Neuron (in vitro differentiated cells): ENCODE results near the gene XXYLT1.

Experiments
- H2AFZ ChIP-seq: one replicate; pipeline ENCODE4 v1.6.1; 2013; ENCODE audit warnings: low read depth, mild to moderate bottlenecking, inconsistent platforms, low read length, moderate library complexity
- H3K27me3 ChIP-seq: one replicate; pipeline ENCODE4 v1.6.1; 2013; ENCODE audit warnings: low read length; ENCODE audit not compliant: insufficient read depth
- H3K36me3 ChIP-seq: one replicate; pipeline ENCODE4 v1.6.1; 2013; ENCODE audit warnings: low read length; ENCODE audit not compliant: insufficient read depth
- H3K4me1 ChIP-seq: one replicate; pipeline ENCODE4 v1.6.1; 2013; ENCODE audit warnings: low read length; ENCODE audit not compliant: insufficient read depth
- H3K4me3 ChIP-seq: 2 replicates; pipeline ENCODE4 v1.5.1; 2013; ENCODE audit warnings: mild to moderate bottlenecking, low read length, moderate library complexity
- H3K9me3 ChIP-seq: one replicate; pipeline ENCODE4 v1.6.1; 2013; ENCODE audit warnings: low read length

XXYLT1 gene

GRCh38 chr3:195069501-195070251 lies 201.3 kb downstream of the XXYLT1 start:
- H3K4me1 ChIP-seq = no peaks in the 10 kb centered on the region
- H2AFZ ChIP-seq = no peak overlapping the region
- H3K4me3 ChIP-seq = no peak overlapping the region
- no peaks in the 10 kb centered on the region for H3K27me3 ChIP-seq
- H3K36me3 ChIP-seq = peaks cover 13% of the 10 kb centered on the region
- H3K9me3 ChIP-seq = peaks cover 2% of the 10 kb centered on the region

GRCh38 chr3:195068084-195069080 lies 202.6 kb downstream of the XXYLT1 start:
- Histone ChIP-seq H3K4me3 (no peak overlapping the region), H3K4me1 (no peaks in the 10 kb centered on the region), H2AFZ (no peak overlapping the region), H3K27me3 (no peaks in the 10 kb centered on the region), H3K9me3 (peaks cover 2% of the 10 kb centered on the region), H3K36me3 (peaks cover 13% of the 10 kb centered on the region)

GRCh38 chr3:195066441-195066841 lies 204.5 kb downstream of the XXYLT1 start:
- no peak overlapping the region for H2AFZ ChIP-seq
- H3K9me3 ChIP-seq = peaks cover 2% of the 10 kb centered on the region
- H3K27me3 ChIP-seq = no peaks in the 10 kb centered on the region
- peaks cover 13% of the 10 kb centered on the region for H3K36me3 ChIP-seq
- no peak overlapping the region for H3K4me3 ChIP-seq
- H3K4me1 ChIP-seq = no peaks in the 10 kb centered on the region

GRCh38 chr3:195065864-195066185 lies 205.1 kb downstream of the XXYLT1 start:
- peaks cover 13% of the 10 kb centered on the region for H3K36me3 ChIP-seq
- no peaks in the 10 kb centered on the region for H3K4me1 ChIP-seq
- H3K27me3 ChIP-seq = no peaks in the 10 kb centered on the region
- H3K4me3 ChIP-seq = no peak overlapping the region
- peaks cover 2% of the 10 kb centered on the region for H3K9me3 ChIP-seq
- no peak overlapping the region for H2AFZ ChIP-seq

GRCh38 chr3:195065142-195065863 lies 205.7 kb downstream of the XXYLT1 start:
- Histone ChIP-seq H3K4me1 (no peaks in the 10 kb centered on the region), H3K9me3 (peaks cover 2% of the 10 kb centered on the region), H3K36me3 (peaks cover 13% of the 10 kb centered on the region), H3K4me3 (no peak overlapping the region), H2AFZ (no peak overlapping the region), H3K27me3 (no peaks in the 10 kb centered on the region)

- Histone ChIP-seq H3K9me3 (peaks cover 2% of the 10 kb centered on the region), H3K4me3 (no peak overlapping the region), H3K36me3 (peaks cover 9% of the 10 kb centered on the region), H3K27me3 (no peaks in the 10 kb centered on the region), H3K4me1 (no peaks in the 10 kb centered on the region), H2AFZ (no peak overlapping the region)
These were observed 206.5 kb downstream of the XXYLT1 start for GRCh38 chr3:195064300-195064931.

- H3K4me1 ChIP-seq = no peaks in the 10 kb centered on the region
- H3K36me3 ChIP-seq = peaks cover 1% of the 10 kb centered on the region
These were observed 207.3 kb downstream of the XXYLT1 start for GRCh38 chr3:195063581-195064193.

GRCh38 chr3:195062866-195063540 lies 208.0 kb downstream of the XXYLT1 start:
- Histone ChIP-seq H3K4me3 (no peak overlapping the region), H3K27me3 (no peaks in the 10 kb centered on the region), H3K4me1 (no peaks in the 10 kb centered on the region), H2AFZ (no peak overlapping the region), H3K9me3 (peaks cover 2% of the 10 kb centered on the region), H3K36me3 (no peaks in the 10 kb centered on the region)

More at GRCh38 chr3:195063581-195064193, 207.3 kb downstream of the XXYLT1 start:
- Histone ChIP-seq H3K9me3 (peaks cover 2% of the 10 kb centered on the region), H3K27me3 (no peaks in the 10 kb centered on the region), H2AFZ (no peak overlapping the region), H3K4me3 (no peak overlapping the region)

GRCh38 chr3:195061756-195062655 lies 209.0 kb downstream of the XXYLT1 start:
- H2AFZ ChIP-seq = no peak overlapping the region
- no peaks in the 10 kb centered on the region for H3K4me1 ChIP-seq
- H3K4me3 ChIP-seq = no peak overlapping the region
- H3K9me3 ChIP-seq = peaks cover 2% of the 10 kb centered on the region
- H3K36me3 ChIP-seq = no peaks in the 10 kb centered on the region
- no peaks in the 10 kb centered on the region for H3K27me3 ChIP-seq

GRCh38 chr3:195060531-195061291 lies 210.2 kb downstream of the XXYLT1 start:
- H3K36me3 ChIP-seq = no peaks in the 10 kb centered on the region
- no peak overlapping the region for H3K4me3 ChIP-seq
- H2AFZ ChIP-seq = no peak overlapping the region
- no peaks in the 10 kb centered on the region for H3K27me3 ChIP-seq
- H3K9me3 ChIP-seq = no peaks in the 10 kb centered on the region
- no peaks in the 10 kb centered on the region for H3K4me1 ChIP-seq

GRCh38 chr3:195060217-195060481 lies 210.8 kb downstream of the XXYLT1 start:
- H3K27me3 ChIP-seq = no peaks in the 10 kb centered on the region
- H3K36me3 ChIP-seq = no peaks in the 10 kb centered on the region
- no peak overlapping the region for H3K4me3 ChIP-seq
- no peaks in the 10 kb centered on the region for H3K9me3 ChIP-seq
- H3K4me1 ChIP-seq = no peaks in the 10 kb centered on the region
- H2AFZ ChIP-seq = no peak overlapping the region
